ENCODE results near the gene ABCG1.
A peak's percentile ranks its signal among the peaks of the same experiment; 100 is the strongest.

Gene ABCG1

GRCh38 chr21:42308914-42309752, 90.2 kb downstream of the ABCG1 start:
- DNase-seq = no peak

- DNase-seq = peak; percentile 60 to 71 (median 66)
Observed at GRCh38 chr21:42309753-42310213, 90.8 kb downstream of the ABCG1 start.

- no peak for DNase-seq
Observed at GRCh38 chr21:42310411-42311001, 91.6 kb downstream of the ABCG1 start.

GRCh38 chr21:42311160-42311559, 92.2 kb downstream of the ABCG1 start:
- no peak for DNase-seq

GRCh38 chr21:42311816-42312625, 93.1 kb downstream of the ABCG1 start:
- DNase-seq = no peak

GRCh38 chr21:42312626-42313104, 93.7 kb downstream of the ABCG1 start:
- no peak for DNase-seq

- no peak for DNase-seq
Observed at GRCh38 chr21:42313501-42313969, 94.6 kb downstream of the ABCG1 start.

- DNase-seq = no peak
Observed at GRCh38 chr21:42314616-42315295, 95.8 kb downstream of the ABCG1 start.

- no peak for DNase-seq
Observed at GRCh38 chr21:42315296-42315891, 96.5 kb downstream of the ABCG1 start, which contains the start of gene TFF3. TSS of gene TFF3 (minus strand) at chr21:42315409. CDS start at chr21:42315374, 35 bp downstream.

- no peak for DNase-seq
Observed at GRCh38 chr21:42316891-42317290, 98.0 kb downstream of the ABCG1 start.

GRCh38 chr21:42317341-42317741, 98.4 kb downstream of the ABCG1 start:
- DNase-seq = no peak

- no peak for DNase-seq
Observed at GRCh38 chr21:42317826-42318746, 99.1 kb downstream of the ABCG1 start.

- DNase-seq = peak; percentile 69 to 70 (median 70)
Observed at GRCh38 chr21:42319376-42319775, 100.4 kb downstream of the ABCG1 start.

- peak in 1 of 3 donors; percentile 28 for DNase-seq
Observed at GRCh38 chr21:42319851-42320572, 101.1 kb downstream of the ABCG1 start.

- no peak for DNase-seq
Observed at GRCh38 chr21:42320791-42321190, 101.9 kb downstream of the ABCG1 start.

- DNase-seq = no peak
Observed at GRCh38 chr21:42321231-42321630, 102.3 kb downstream of the ABCG1 start.

- DNase-seq = no peak
Observed at GRCh38 chr21:42321845-42322244, 102.9 kb downstream of the ABCG1 start.

- no peak for DNase-seq
Observed at GRCh38 chr21:42324896-42325295, 106.0 kb downstream of the ABCG1 start.

- no peak for DNase-seq
Observed at GRCh38 chr21:42330380-42331371, 111.7 kb downstream of the ABCG1 start.

All from suppressor macrophage treated with lipopolysaccharide for 1 hour (primary cell).